ENCODE measurements around the gene DNASE1L2. TPM values are rescaled to one million over a fixed set of nuclear protein-coding genes. Genes with fewer than 3 reads are reported as not detected.

Gene DNASE1L2
- total and polyA plus RNA-seq, 2 of the 4 experiments (the other 2 are of a cell fraction), result 0.18 to 0.75 TPM

- no peak overlapping the region for H4K91ac ChIP-seq (ENCODE audit: insufficient read depth, low read depth, low read length)
- peaks cover 6% of the 10 kb centered on the region for H3K4me1 ChIP-seq (ENCODE audit: control insufficient read depth, insufficient read depth, low read length)
- DNase-seq (no peak), ATAC-seq (ENCODE audit: low read depth) (no peak)
- no peak overlapping the region for H2AK9ac ChIP-seq (replicated peaks; ENCODE audit: low read depth, low read length, poor library complexity)
- H2BK5ac ChIP-seq (ENCODE audit: low read depth, low read length, poor library complexity, severe bottlenecking), result no peak overlapping the region
- ChIA-PET POLR2A (ENCODE audit: unreplicated experiment) (no interaction called here), CTCF (no interaction called here)
- H3K4me3 ChIP-seq (ENCODE audit: insufficient read depth, low read depth, low read length), result no peak overlapping the region
- peaks cover 6 to 31% of the 10 kb centered on the region in 2 experiments; a peak in 3 of 4 replicates for H3K79me1 ChIP-seq (ENCODE audit: low read depth in 1 of 2, low read length in 2 of 2)
- peaks cover 7% of the 10 kb centered on the region for H3K9me1 ChIP-seq (ENCODE audit: insufficient read depth, low read length)
- no peaks in the 10 kb centered on the region for H3K9me3 ChIP-seq (ENCODE audit: control insufficient read depth, insufficient read depth, low read length)
- no peak overlapping the region for H3K27ac ChIP-seq (ENCODE audit: insufficient read depth, low read length)
- H2BK20ac ChIP-seq (ENCODE audit: low read depth, low read length), result no peak overlapping the region
- H2AFZ ChIP-seq (replicated peaks; ENCODE audit: low read length, poor library complexity), result no peak overlapping the region
- no peak overlapping the region for H3K14ac ChIP-seq (replicated peaks; ENCODE audit: low read depth, low read length)
- H3K23ac ChIP-seq (ENCODE audit: low read depth, low read length), result no peak overlapping the region
- H4K8ac ChIP-seq (ENCODE audit: low read depth in 2 of 2, low read length in 2 of 2), result no peak overlapping the region
- no peak overlapping the region for H3K18ac ChIP-seq (ENCODE audit: low read depth, low read length)
- H2AK5ac ChIP-seq (ENCODE audit: low read depth, low read length), result no peak overlapping the region
- intact Hi-C loops (cut with micrococcal nuclease) (no loop called here), in situ Hi-C loops (cut with MboI; ENCODE audit: low sequenced_read_pairs) (loop anchor here (10.0 kb wide), 1 partner anchor 153 kb away; the partner anchor contains the start of gene CCNF), dilution Hi-C loops (cut with HindIII; ENCODE audit: low sequenced_read_pairs, unreplicated experiment) (no loop called here)
- H3K27me3 ChIP-seq (ENCODE audit: control insufficient read depth, insufficient read depth, low read length), result no peaks in the 10 kb centered on the region
- no peak overlapping the region for H4K5ac ChIP-seq (ENCODE audit: low read depth, low read length)
- no peak overlapping the region for H2BK15ac ChIP-seq (ENCODE audit: low read depth, low read length)
- 82% methylated on average over 3 of the region's 14 CpGs; no CpG with 5 or more reads in 1 of the 2 experiments for WGBS, 2 experiments (ENCODE audit: extremely low coverage in 2 of 2, insufficient read length in 1 of 2)
- no peak overlapping the region for H3K4me2 ChIP-seq (ENCODE audit: low read depth, low read length)
- no peak overlapping the region for H3K56ac ChIP-seq (ENCODE audit: extremely low read depth, insufficient read depth, low read length)
- no peak overlapping the region for H3K4ac ChIP-seq (ENCODE audit: low read depth, low read length)
- H3K36me3 ChIP-seq (ENCODE audit: control insufficient read depth, insufficient read depth, low read length), result peaks cover 3% of the 10 kb centered on the region; the same call in 1 of the 2 replicates
- BruUV-seq (replicated peaks), result no TSS peak
- peaks cover 27% of the 10 kb centered on the region for H4K20me1 ChIP-seq (ENCODE audit: insufficient read depth, low read length)
- no peak overlapping the region for H2BK120ac ChIP-seq (ENCODE audit: low read depth, low read length)
- H3K9ac ChIP-seq (ENCODE audit: low read depth, low read length), result no peak overlapping the region
- TF ChIP-seq MAZ (IDR thresholded peaks at IDR 0.05; ENCODE audit: borderline replicate concordance, low read depth, low read length) (no peak), MXI1 (IDR thresholded peaks at IDR 0.05; ENCODE audit: borderline replicate concordance, low read depth, low read length) (no peak), NFE2L2 (IDR thresholded peaks at IDR 0.05; ENCODE audit: low read depth, low read length) (no peak), CTCF (conservative IDR thresholded peaks at IDR 0.05; ENCODE audit: low read depth, low read length) (no peak), USF2 (IDR thresholded peaks at IDR 0.05; ENCODE audit: low read depth, low read length) (no peak), POLR2A (IDR thresholded peaks at IDR 0.05; ENCODE audit: low read depth, low read length) (no peak), SMC3 (IDR thresholded peaks at IDR 0.05; ENCODE audit: low read depth, low read length) (no peak), RAD21 (IDR thresholded peaks at IDR 0.05; ENCODE audit: low read length) (no peak), RFX5 (IDR thresholded peaks at IDR 0.05; ENCODE audit: low read depth, low read length) (no peak)
Measured at GRCh38 chr16:2271848-2272461, 35.7 kb downstream of the DNASE1L2 start.

Measured in IMR-90 (cell line).